ENCODE measurements around the gene CABLES1.
"Not testable (repeated sequence)": the region's sequence is repeated elsewhere in the genome, so short reads cannot be mapped to it uniquely, and the experiment has no call there.

The CABLES1 gene

DNA sequence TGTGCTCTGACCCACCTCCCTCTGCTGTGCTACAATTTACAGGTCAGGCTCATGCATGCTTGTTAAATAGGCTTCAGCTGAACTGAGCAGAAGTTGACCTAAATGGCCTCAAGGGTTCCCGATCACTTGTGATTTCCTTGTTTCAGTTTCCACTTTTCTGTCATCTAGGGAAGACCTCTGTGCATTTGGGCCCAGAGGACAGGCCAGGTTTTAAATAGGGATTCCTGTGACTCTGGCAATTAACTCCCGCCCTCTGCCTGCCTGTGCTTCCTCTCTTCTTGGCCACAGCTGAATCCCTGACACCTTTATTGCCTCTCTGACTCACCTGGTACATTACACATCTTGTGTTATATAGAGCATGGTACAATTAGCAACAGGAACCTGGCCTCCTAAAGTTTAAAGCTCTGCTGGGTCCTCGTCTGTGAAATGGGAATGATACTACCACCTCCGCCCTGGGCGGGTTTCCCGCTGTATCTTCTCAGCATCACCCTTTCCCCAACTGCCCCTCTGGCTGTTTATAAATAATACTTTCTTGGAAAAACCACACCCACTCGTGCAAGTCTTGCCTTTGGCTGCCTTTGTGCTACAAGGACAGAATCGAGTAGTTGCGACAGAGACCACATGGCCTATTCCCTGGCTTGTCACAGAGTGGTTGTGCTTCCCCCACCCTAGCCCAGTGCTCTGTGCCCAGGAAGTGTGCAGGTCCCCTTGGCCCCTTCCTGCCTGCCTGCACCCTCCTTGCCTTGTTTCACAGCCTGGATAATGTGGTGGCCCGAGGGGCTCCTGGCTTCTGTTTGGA lies 7.9 kb downstream of the CABLES1 start:
- no peak for DNase-seq

DNA sequence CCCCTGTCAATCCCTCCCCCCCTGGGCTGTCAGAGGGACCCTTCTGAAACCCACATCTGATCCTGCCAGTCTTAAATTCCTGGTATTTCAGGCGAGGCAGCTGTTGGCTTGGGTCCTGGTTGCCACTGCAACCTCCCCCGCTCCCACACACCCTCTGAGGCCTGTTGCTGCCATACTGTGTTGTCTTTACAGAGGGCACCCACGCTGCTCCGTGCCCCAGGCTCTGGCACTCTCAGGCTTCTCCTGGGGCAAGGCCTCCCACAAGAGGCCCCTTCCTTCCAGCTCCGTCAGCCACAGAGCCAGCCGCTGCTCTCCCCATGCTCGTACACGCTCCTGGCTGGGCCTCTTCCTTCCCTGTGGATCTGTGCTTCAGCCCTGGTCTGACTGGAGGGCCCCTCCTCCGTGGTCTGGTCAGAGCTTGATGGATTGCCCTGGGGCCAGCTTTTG lies 8.6 kb downstream of the CABLES1 start:
- DNase-seq = no peak

DNA sequence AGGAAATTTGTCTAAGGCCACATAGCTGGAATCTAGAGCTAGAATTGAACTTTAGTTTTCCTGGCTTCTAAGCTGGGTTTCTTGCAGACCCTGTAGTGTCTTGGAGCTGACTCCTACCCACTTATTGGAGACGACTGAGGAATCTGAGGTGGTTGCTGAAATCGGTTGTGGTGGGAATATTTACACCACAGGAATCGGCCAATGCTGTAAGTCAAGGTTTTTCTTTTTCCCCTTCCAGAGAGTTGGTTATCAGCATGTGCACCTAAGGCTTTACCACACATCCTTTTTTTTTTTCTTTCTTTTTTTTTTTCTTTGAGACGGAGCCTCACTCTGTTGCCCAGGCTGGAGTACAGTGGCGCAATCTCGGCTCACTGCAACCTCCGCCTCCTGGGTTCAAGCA lies 9.4 kb downstream of the CABLES1 start:
- no peak for DNase-seq

DNA sequence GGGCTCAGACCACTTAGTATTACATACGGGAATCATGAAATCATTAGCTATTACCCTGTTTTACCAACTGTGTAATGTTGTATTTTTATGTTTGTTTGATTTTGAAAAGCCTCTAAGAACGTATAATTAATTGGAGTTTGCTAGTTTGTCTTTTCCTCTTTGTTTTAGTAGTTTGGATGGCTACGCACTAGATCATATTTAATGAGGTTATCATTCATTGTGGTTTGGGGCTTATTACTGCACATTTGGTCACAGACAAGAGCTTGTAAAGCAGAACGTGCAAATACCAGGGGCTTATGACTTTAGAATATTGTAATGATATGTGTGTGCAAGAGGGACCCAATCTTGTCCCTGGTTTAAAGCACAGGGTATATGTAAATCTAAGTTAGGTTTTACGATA lies 10.3 kb downstream of the CABLES1 start:
- no peak for DNase-seq

DNA sequence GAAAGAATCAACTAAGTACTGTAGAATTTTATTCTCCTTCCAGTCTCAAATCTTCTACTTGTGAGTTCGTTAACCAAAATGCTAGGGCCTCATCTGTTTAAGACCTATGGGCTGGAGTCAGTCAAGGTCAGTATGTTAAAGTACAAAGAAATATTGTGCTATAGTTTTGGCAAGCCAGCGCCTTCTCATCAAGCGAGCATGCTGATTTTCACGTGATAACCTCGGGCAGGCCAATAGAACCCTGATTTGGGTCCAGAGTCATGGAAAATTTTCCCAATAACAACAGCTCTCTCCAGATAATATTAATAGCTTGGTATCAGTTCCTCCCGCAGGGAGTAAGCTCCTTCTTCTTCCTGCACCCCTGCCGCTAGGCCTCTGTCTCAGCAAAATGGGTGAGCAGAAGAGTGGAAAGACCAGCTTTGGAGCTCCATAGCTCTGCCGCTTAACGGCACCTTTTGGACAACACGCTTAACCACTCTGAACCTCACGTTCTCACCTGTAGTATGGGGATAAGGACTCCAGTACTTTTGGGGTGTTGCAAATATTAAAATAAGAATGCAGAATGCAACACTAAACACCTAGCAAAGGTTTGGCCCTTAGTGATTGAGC lies 11.7 kb downstream of the CABLES1 start:
- no peak for DNase-seq

DNA sequence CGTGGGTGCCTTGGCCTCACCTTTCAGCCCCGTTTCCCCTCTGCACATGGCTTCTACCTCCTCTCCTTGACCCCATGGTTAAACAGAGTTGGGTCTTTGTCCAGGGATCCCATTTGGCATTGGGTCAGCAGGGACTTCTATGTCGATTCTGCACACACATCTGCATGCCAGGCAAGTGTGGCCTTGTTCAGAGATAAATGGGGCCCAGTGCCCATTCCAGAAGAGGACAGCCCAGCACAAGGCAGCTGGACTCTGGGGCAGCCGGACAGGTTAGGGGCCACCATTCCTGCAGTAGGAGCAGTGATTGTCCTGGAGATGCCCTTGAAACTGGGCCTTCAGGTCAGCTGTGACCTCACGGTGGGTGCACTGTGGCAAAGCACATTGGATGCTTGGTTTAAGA lies 13.1 kb downstream of the CABLES1 start:
- DNase-seq = no peak

DNA sequence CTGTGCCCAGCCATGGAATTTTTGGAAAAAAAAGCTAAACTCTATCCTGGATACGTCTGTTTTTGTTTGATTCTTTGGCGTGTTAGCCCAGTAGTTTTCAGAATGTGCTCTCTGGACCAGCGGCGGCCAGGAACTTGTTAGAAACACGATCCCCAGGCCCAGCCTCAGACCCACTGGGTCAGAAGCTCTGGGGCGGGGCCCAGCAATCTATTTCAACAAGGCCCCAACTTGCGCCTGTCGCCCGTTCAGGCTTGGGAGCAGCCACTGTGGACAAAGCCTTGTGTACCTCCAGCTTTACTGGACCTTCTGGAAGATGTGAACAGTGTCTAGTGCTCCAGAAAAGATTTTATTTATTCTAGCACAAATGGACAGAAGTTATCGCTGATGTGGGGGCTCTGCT lies 14.3 kb downstream of the CABLES1 start:
- no peak for DNase-seq

DNA sequence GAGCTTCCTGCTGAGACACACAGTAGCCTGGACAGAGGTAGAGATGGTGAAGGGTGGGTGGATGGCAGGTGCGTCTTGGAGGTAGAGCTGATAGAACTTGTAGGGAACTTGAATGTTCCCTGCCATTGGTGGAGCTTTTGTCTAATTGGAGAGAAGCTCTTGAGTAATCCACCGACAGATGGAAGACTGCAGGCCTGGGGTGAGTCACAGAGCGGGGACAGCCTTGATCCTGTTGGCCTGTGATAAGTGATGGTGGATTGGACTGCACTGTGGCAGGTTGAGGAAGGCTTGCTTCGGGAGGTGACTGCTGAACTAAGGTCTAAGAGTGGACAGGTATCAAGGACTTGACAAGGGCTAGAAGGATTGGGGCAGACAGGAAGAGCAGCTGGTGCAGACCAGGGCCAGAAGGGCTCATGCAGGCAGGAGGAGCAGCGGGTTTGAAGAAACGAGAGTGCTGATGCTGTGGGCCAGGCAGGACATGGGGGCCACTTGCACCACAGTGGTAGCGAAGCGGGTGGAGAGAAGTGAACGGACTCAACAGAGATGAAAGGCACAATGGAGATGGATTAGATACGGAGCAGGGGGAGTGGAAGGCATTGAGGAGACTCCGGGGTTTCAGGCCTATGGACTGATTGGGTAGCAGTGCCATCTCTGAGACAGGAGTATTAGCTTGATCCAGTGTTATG lies 16.3 kb downstream of the CABLES1 start:
- peak; percentile 54 for DNase-seq

DNA sequence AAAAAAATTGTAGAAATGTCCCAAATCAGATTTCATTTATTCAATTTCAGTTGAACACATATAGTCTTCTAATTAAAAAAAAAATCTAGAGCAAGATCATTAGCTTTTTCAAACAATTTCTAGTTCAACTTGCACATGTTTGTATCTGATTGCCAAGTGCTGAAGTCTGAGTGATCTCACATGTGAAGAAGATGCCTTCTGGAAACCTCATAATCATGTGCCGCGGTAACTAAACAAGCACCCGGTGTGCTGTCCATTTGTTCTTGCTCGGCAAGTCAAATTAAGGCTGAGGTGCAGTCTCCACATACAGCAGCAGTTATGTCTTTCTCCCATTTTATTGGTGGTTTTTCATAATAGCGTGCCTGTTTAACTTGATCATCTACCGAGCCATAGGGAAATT lies 18.7 kb downstream of the CABLES1 start:
- DNase-seq = no peak

DNA sequence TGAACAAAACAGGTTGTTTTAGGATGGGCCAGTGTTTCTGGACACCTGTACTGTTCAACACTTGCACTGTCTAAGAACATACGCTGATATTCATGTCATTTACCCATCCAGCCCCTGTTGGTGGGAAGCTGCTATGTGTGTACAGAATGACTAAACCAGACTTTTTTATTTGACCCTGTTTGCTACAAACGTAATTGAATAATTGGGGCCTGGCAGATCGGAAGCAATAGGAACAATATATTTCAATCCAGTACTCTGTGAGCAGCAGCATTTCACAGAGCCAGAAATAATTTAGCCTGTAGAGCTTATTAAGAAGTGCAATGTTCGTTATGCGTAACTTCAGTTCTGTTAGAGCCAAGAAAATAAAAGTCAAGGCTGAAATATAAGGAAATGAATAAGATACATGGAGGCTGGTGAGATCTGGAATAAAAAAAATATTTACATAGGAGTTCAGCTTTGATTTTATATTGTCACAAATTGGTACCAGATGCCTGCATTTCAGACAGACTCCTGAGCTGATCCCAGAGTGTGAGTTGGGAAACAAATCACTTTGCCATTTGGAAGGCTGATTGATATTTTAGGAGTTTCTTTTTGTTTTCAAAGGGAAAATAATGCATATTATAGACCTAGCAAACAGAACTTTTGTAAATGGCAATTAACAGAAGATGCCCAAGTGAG lies 19.7 kb downstream of the CABLES1 start:
- no peak for DNase-seq

DNA sequence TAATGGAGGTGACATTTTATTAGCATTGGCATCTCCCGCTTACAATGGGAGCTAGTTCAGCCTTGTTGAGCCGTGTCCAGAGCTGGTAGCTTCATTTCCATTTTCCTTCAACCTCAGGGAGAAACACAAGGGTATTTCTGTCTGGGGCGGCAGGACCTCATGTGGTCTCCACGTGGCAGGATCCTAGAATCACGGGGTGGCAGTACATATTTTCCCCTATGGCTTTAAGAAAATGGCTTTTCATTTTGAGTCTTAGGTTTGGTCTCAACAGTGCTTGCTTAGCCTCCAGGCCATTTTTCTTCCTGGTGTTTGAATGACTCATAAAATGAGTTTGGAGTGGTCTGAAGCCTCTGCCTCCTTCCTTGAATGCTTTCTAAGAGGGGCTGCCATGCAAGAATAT lies 20.3 kb downstream of the CABLES1 start:
- no peak for DNase-seq

DNA sequence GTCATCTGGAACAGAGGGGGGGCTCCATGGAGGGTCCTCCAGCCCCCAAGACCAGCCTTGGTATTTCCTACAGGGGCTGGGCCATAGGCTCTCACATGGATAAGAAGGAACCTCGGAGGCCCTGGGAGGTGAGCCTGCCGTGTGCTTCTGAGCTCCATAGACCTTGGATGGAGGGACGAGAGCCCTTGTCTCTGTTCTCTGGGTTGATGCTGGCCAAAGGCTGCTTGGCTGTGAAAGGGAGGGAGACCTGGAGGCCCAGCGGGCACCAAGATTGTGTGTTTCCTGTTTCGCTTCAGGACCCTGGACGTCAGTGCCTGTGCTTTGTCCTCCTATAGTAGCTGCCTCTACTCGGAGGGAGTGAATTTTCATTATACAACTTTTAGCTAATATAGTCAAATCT lies 20.8 kb downstream of the CABLES1 start:
- DNase-seq = no peak

DNA sequence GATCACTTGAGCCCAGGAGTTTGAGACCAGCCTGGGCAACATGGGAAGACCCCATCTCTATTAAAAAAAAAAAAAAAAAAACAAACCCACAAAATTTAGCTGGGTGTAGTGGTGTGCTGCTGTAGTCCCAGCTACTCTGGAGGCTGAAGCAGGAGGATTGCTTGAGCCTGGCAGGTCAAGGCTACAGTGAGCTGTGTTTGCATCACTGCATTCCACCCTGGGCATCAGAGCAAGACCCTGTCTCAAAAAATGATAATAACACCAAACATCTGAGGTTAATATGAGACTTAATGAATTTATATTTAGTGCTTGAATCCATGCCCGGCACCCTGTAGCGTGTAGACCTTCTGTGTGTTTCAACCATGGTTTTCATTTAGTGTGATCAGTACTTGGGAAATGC lies 22.8 kb downstream of the CABLES1 start:
- no peak for DNase-seq

DNA sequence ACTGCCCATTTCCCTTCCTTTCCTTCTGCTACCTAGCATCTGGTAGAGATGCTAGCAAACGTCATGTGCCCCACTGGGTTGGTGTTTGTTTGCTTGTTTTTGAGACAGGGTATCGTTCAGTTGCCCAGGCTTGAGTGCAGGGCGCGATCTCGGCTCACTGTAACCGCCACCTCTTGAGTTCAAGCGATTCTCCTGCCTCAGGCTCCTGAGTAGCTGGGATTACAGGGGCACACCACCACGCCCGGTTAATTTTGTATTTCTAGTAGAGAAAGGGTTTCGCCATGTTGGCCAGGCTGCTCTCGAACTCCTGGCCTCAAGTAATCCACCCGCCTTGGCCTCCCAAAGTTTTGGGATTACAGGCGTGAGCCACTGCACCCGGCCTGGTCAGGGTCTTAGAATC lies 23.6 kb downstream of the CABLES1 start:
- DNase-seq = not testable (repeated sequence)

DNA sequence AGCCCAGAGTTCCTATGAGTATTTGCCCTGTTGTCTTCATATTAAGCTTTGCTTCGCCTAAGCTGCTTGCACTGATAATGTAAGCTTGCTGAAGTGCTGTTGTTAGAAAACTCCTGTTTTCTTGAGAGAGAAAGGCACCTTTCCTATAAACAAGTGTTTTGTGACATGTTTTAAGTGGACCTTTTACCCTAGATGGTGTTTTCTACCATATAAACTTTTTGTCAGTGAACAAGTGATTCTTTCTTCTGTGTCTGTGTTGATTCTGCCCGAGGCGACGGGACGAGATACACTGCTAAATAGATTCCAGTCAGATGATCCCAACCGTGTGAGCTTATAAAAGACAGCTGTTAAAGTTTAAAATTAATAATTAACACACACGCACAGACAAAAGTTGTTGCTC lies 24.1 kb downstream of the CABLES1 start:
- no peak for DNase-seq

DNA sequence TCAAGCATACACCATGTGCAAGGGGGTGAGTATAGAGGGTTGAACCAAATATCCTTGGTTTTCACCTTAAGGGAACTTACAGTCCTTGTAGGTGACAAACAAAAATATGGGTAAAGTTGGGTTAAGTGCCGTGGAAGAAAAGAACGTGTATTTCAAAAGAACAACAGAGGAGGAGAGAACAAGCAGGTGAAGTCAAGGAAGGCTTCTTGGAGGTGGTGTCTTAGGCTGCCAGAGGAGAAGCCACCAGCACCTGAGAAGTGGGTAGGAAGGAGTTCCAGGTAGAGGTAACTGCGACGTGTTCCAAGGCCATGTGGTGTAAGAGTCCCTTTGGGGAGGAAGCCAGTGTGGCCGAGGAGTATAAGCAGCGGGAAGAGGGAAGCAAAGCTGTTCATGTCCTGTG lies 27.2 kb downstream of the CABLES1 start:
- no peak for DNase-seq

DNA sequence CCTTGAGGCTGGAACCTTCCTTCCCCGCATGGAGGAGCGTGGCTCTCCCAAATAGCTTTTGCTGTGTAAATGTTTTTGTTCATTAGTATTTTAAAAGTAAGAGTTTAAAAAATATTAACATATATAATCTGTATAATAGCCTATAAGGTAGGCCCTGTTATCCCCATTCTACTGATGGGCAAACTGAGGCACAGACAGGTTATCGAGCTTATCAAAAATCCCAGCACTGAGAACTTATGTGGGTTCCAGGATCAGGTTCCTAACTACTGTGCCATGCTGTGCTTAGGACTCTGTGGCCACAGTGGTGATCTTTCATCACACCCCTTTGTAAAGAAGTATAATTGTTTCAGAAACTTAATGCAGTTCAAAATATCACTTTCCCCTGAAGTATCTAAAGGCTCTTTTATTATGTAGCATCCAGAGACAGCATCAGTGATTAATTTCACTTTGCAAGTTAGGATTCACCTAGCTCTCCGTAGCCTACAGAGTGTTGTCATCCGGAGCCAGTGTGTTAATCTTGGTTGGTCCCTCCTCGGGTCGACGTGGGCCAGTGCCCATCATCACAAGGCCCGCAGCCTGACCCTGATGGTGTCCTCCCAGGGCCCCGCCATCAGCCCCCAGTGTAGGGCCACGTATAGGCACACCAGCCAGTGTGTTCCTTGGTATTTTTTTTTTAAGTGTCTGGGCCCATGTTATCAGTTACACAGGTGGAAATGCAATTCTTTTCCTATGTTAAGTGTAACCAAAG lies 28.7 kb downstream of the CABLES1 start:
- DNase-seq = no peak

DNA sequence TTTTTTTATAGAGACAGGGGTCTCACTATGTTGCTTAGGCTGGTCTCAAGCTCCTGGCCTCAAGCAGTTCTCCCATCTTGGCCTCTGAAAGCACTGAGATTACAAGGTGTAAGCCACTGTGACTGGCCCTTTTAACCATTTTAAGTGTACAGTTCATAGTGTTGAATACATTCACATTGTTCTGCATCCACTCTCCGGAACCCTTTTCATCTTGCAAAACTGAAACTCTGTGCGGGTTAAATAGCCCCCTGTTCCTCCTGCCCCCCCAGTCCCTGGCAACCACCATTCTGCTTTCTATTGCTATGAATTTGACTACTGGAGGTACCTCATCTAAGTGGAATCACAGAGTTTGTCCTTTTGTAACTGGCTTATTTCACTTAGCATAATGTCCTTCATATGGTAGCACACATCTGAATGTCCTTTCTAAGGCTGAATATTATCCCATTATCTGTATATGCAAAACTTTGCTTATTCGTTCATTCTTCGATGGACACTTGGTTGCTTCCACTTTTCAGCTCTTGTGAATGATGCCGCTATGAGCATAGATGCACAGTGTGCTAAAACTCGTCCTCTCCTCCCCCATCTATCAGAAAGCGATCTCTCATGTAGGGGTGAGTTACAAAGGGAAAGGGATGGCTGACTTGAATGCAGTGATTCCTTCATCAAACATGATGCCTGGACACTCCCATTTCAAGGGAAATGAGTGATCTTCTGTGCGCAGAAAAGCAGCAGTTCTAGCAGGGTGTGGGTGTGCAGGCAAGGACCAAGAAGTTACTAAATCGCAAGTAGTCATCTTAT lies 30.2 kb downstream of the CABLES1 start:
- DNase-seq = no peak

DNA sequence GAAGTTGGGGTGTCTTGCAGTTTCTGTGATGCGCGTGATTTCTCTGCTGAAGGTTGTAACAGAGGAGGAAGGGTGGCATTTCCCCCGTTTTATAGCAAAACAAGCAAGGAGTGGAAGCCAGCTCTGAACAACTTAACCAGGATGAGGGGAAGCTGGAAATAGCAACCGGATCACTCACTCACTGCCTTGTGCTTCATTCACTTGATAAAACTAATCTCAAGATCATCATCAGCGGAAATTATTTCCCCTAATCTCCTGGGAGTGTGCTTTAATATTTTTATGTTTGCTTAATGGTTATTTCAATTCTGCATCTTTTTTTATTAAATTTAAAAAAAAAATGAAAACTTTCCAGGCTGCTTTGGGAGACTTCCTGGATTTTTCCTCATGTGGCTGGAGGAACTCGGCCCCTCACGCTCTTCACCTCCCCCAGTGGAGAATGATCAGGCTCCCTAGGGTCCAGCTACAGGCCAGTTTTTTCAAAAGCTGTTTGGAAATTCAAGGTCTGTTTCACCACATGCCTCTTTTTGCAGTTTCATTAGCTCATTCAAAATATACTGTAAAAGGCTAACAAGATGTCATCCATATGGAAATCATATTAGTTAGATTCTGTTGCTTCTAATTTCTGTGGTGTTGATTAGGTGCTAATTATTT lies 31.7 kb downstream of the CABLES1 start:
- DNase-seq = no peak

DNA sequence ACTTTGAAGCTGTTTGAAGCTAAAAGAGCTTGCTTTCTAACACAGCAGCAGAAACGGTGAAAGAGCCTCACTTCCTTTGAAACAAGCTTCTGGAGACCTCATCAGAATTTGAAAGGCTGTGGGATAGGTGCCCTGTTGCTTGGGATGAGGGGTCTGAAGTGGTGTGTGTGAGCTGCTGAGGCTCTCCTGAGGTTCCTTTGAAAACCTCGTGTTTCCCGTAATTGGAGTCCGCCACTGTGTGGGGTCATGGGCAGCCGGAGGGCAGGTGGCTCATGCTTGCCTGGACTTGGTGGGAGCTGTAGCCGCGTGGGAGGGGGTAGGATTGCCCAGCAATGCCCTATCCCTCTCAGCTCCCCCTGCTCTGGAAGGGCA lies 34.4 kb downstream of the CABLES1 start:
- no peak for DNase-seq

DNA sequence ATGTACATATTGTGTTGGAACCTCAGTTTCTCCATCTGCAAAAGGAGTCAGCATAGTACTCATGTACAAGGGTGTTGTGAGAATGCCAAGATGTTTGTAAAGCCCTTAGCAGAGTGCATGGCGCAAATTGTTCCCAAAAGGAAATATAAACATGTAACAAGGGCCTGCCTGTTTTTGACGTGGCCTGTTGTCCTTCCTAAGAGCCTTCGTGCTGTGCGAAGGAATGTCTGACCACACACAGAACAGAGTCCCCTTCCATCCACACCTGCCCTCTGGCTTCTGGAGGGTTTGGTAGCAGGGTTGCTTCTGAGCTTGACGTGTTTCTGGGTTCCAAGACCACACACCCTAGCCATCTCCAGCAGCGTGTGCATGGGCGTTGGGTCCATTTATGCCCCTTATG lies 34.9 kb downstream of the CABLES1 start:
- no peak for DNase-seq

All from NCI-H82 (cell line).